ENCODE results near the gene ZNF573. TPM values are rescaled to one million over a fixed set of nuclear protein-coding genes. Genes with fewer than 3 reads are reported as not detected.
"Not testable (repeated sequence)": the region's sequence is repeated elsewhere in the genome, so short reads cannot be mapped to it uniquely, and the experiment has no call there.

The ZNF573 gene
- 10 to 100 TPM; 10.8 to 13.4 (median 12.0) TPM for polyA plus RNA-seq (ENCODE audit: insufficient read length in 4 of 4)

- peak; percentile 84 to 87 (median 85) for DNase-seq (ENCODE audit: low read depth in 4 of 4, low spot score in 3 of 4)
Measured at GRCh38 chr19:37779127-37780005, at the start of gene ZNF573. ZNF573 (minus strand) TSS chr19:37779586; CDS start chr19:37773729, 5,857 bp downstream.

- DNase-seq (ENCODE audit: low read depth in 4 of 4, low spot score in 3 of 4) = peak; percentile 67 to 78 (median 70)
Measured at GRCh38 chr19:37817180-37817981, 38.0 kb upstream of the ZNF573 start.

- DNase-seq (ENCODE audit: low read depth in 4 of 4, low spot score in 3 of 4) = not testable (repeated sequence)
Measured at GRCh38 chr19:37815611-37816010, 36.2 kb upstream of the ZNF573 start.

GRCh38 chr19:37813340-37813739, 34.0 kb upstream of the ZNF573 start:
- DNase-seq (ENCODE audit: low read depth in 4 of 4, low spot score in 3 of 4) = no peak

GRCh38 chr19:37809366-37809765, 30.0 kb upstream of the ZNF573 start:
- DNase-seq (ENCODE audit: low read depth in 4 of 4, low spot score in 3 of 4) = no peak

- DNase-seq (ENCODE audit: low read depth in 4 of 4, low spot score in 3 of 4) = no peak
Measured at GRCh38 chr19:37803249-37803840, 24.0 kb upstream of the ZNF573 start.

- no peak for DNase-seq (ENCODE audit: low read depth in 4 of 4, low spot score in 3 of 4)
Measured at GRCh38 chr19:37790244-37790925, 11.0 kb upstream of the ZNF573 start.

- peak in 1 of 4 donors; percentile 16 for DNase-seq (ENCODE audit: low read depth in 4 of 4, low spot score in 3 of 4)
Measured at GRCh38 chr19:37778613-37779126, 716 bp downstream of the ZNF573 start.

GRCh38 chr19:37770985-37771384, 8.4 kb downstream of the ZNF573 start:
- DNase-seq (ENCODE audit: low read depth in 4 of 4, low spot score in 3 of 4) = no peak

- DNase-seq (ENCODE audit: low read depth in 4 of 4, low spot score in 3 of 4) = no peak
Measured at GRCh38 chr19:37763488-37763887, 15.9 kb downstream of the ZNF573 start.

- not testable (repeated sequence) for DNase-seq (ENCODE audit: low read depth in 4 of 4, low spot score in 3 of 4)
Measured at GRCh38 chr19:37757683-37758082, 21.7 kb downstream of the ZNF573 start.

GRCh38 chr19:37738371-37738770, 41.0 kb downstream of the ZNF573 start:
- no peak for DNase-seq (ENCODE audit: low read depth in 4 of 4, low spot score in 3 of 4)

- DNase-seq (ENCODE audit: low read depth in 4 of 4, low spot score in 3 of 4) = no peak
Measured at GRCh38 chr19:37725181-37725580, 54.2 kb downstream of the ZNF573 start.

- no peak for DNase-seq (ENCODE audit: low read depth in 4 of 4, low spot score in 3 of 4)
Measured at GRCh38 chr19:37719927-37720265, 59.5 kb downstream of the ZNF573 start.

GRCh38 chr19:37719111-37719926, 60.1 kb downstream of the ZNF573 start, which contains the start of gene ZNF607:
ZNF607 (minus strand) TSS chr19:37719761; CDS start chr19:37711618, 8,143 bp downstream.
- peak; percentile 87 to 90 (median 88) for DNase-seq (ENCODE audit: low read depth in 4 of 4, low spot score in 3 of 4)

- DNase-seq (ENCODE audit: low read depth in 4 of 4, low spot score in 3 of 4) = no peak
Measured at GRCh38 chr19:37718304-37718703, 61.1 kb downstream of the ZNF573 start.

GRCh38 chr19:37716140-37716539, 63.2 kb downstream of the ZNF573 start:
- DNase-seq (ENCODE audit: low read depth in 4 of 4, low spot score in 3 of 4) = no peak

GRCh38 chr19:37706052-37706605, 73.3 kb downstream of the ZNF573 start:
- DNase-seq (ENCODE audit: low read depth in 4 of 4, low spot score in 3 of 4) = no peak

GRCh38 chr19:37699057-37699456, 80.3 kb downstream of the ZNF573 start:
- no peak for DNase-seq (ENCODE audit: low read depth in 4 of 4, low spot score in 3 of 4)
